ENCODE results near the gene PIGZ.

The PIGZ gene

GRCh38 chr3:196965112-196965803, 3.4 kb downstream of the PIGZ start:
- no peak overlapping the region for H3K4me2 ChIP-seq (ENCODE audit: low read length)
- no peak overlapping the region for H3K27ac ChIP-seq (ENCODE audit: low read length)
- TF ChIP-seq CTCF (IDR thresholded peaks at IDR 0.05; ENCODE audit: low read depth, low read length) (no peak), EZH2phosphoT487 (IDR thresholded peaks at IDR 0.05; ENCODE audit: low read depth) (no peak)
- no peaks in the 10 kb centered on the region for H3K79me2 ChIP-seq (ENCODE audit: low read length)
- no peak overlapping the region for H2AFZ ChIP-seq (ENCODE audit: low read depth, low read length)
- H4K20me1 ChIP-seq (ENCODE audit: insufficient read depth, low read length) = no peaks in the 10 kb centered on the region
- H3K9me3 ChIP-seq (ENCODE audit: insufficient read depth, low read length) = peaks cover 16% of the 10 kb centered on the region; the same call in 1 of the 2 replicates
- peaks cover 22% of the 10 kb centered on the region for H3K4me1 ChIP-seq (ENCODE audit: low read length)
- no peak overlapping the region for H3K9ac ChIP-seq (ENCODE audit: low read length)
- H3K27me3 ChIP-seq (ENCODE audit: low read depth, low read length) = peaks cover 3% of the 10 kb centered on the region; the same call in 1 of the 2 replicates
- no peak overlapping the region for H3K4me3 ChIP-seq (ENCODE audit: low read length)
- H3K36me3 ChIP-seq (replicated peaks; ENCODE audit: low read depth, low read length) = peaks cover 9% of the 10 kb centered on the region

GRCh38 chr3:196963631-196963953, 5.0 kb downstream of the PIGZ start:
- Histone ChIP-seq H2AFZ (ENCODE audit: low read depth, low read length) (no peak overlapping the region), H3K9me3 (ENCODE audit: insufficient read depth, low read length) (peaks cover 16% of the 10 kb centered on the region; the same call in 1 of the 2 replicates), H3K27me3 (ENCODE audit: low read depth, low read length) (peaks cover 3% of the 10 kb centered on the region; the same call in 1 of the 2 replicates), H3K9ac (ENCODE audit: low read length) (no peak overlapping the region), H4K20me1 (ENCODE audit: insufficient read depth, low read length) (no peaks in the 10 kb centered on the region), H3K4me3 (ENCODE audit: low read length) (no peak overlapping the region), H3K4me2 (ENCODE audit: low read length) (no peak overlapping the region), H3K4me1 (ENCODE audit: low read length) (peaks cover 18% of the 10 kb centered on the region), H3K27ac (ENCODE audit: low read length) (no peak overlapping the region), H3K79me2 (ENCODE audit: low read length) (no peaks in the 10 kb centered on the region), H3K36me3 (replicated peaks; ENCODE audit: low read depth, low read length) (peaks cover 9% of the 10 kb centered on the region)
- TF ChIP-seq CTCF (IDR thresholded peaks at IDR 0.05; ENCODE audit: low read depth, low read length) = no peak
- TF ChIP-seq EZH2phosphoT487 (IDR thresholded peaks at IDR 0.05; ENCODE audit: low read depth) = no peak

- TF ChIP-seq CTCF (IDR thresholded peaks at IDR 0.05; ENCODE audit: low read depth, low read length) (no peak), EZH2phosphoT487 (IDR thresholded peaks at IDR 0.05; ENCODE audit: low read depth) (no peak)
- Histone ChIP-seq H3K79me2 (ENCODE audit: low read length) (no peaks in the 10 kb centered on the region), H3K9ac (ENCODE audit: low read length) (no peak overlapping the region), H2AFZ (ENCODE audit: low read depth, low read length) (no peak overlapping the region), H3K9me3 (ENCODE audit: insufficient read depth, low read length) (peaks cover 16% of the 10 kb centered on the region; the same call in 1 of the 2 replicates), H3K4me1 (ENCODE audit: low read length) (peaks cover 18% of the 10 kb centered on the region), H3K4me2 (ENCODE audit: low read length) (peak overlapping the region; percentile 7), H4K20me1 (ENCODE audit: insufficient read depth, low read length) (no peaks in the 10 kb centered on the region), H3K36me3 (replicated peaks; ENCODE audit: low read depth, low read length) (peaks cover 9% of the 10 kb centered on the region), H3K27me3 (ENCODE audit: low read depth, low read length) (peaks cover 3% of the 10 kb centered on the region; the same call in 1 of the 2 replicates), H3K27ac (ENCODE audit: low read length) (no peak overlapping the region), H3K4me3 (ENCODE audit: low read length) (no peak overlapping the region)
These were observed 5.6 kb downstream of the PIGZ start for GRCh38 chr3:196962930-196963630.

Data from OCI-LY3 (cell line).